CD4-positive, alpha-beta T cell treated with Interleukin-17A for 4 hours (primary cell): ENCODE measurements around the gene GOLGA6L9.
"Not testable (repeated sequence)": the region's sequence is repeated elsewhere in the genome, so short reads cannot be mapped to it uniquely, and the experiment has no call there.

Experiments used
- DNase-seq: peaks from one replicate; pipeline ENCODE4 v3.0.0-alpha.2; 2020; ENCODE audit warnings: mixed read lengths

GOLGA6L9 gene

DNA sequence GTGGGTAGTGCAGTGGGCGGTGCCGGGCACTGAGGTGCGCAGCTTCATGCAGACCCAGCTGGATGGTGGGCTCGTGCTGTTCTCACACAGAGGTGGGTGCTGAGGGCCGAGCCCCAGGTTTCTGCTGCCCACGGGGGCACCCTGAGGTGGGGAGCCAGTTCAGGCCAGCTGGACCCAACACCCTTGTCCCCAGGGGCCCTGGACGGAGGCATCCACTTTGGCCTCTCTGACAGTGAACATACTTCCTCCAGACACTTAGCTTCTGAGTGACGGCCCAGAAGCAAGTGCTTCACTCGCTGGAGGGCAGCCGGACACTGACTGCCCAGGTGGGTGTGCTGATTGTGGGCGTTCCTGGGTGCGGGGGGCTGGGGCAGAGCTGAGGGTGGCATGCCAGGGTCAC is 39.8 kb downstream of the GOLGA6L9 start:
- not testable (repeated sequence) for DNase-seq

DNA sequence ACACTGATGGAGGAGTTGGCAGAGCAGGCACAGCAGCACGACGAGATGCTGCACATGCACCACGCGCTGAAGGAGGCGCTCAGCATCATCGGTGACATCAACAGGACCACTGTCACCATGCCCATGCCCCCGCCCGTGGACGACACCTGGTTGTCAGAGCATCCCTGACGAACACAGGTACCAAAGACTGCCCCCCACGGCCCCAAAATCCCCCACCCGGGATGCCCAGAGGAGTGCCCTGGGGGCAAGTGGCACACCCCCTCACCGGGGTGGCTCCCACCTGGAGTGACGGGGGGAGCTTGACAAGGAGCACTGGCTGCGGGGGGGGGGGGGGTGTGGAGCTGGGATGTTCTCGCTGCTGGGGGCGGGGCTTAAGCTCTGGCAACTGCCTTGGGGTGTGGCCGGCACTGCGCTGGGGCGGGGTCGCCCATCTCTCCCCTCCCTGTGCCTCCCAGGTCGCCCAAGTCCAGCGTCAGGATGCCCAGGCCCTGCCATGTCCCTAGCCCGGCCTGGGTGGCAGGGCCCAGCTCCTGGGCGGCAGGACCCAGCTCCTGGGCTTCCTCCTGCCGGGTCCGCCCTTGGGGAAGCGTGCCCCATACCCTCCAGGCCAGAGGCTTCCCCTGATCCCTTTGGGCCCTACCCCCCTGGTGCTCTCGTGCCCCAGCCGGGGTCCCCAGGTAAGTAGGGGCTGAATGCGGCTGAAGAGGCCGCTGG is 42.8 kb downstream of the GOLGA6L9 start:
- peak; percentile 1 for DNase-seq

DNA sequence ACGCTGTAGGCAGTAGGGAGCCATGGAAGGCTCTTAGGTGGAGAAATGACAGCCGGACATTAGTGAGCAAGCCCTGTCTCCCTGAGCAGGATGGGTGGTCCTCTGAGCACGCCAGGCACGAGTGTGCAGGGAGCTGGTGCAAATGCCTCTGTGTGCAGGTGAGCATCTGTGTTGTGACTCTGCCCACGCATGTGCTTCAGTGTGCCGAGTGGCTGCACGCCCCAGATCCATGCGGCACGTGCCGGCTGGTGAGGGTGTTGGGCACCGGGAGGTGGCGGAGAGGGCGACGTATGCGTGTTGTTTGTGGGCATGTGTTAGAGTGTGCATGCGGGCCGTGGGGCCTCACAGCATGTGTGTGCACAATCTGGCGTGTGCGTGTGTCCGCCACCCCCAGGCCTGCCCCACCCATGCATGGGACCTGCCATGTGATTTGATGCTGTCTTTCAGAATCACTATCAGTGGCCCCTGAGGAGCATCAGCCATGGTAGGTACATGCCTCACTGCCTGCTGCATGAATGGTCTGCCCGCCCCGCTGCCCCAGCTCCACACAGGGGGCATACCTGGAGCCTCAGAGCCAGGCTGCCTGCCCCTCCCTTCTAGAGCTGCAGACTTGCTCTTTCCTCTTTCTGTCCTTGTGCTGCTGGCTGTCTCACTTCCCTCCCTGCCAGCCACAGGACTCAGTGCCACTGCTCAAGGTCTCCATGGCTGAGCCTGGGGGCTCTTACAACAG is 45.1 kb downstream of the GOLGA6L9 start:
- not testable (repeated sequence) for DNase-seq

DNA sequence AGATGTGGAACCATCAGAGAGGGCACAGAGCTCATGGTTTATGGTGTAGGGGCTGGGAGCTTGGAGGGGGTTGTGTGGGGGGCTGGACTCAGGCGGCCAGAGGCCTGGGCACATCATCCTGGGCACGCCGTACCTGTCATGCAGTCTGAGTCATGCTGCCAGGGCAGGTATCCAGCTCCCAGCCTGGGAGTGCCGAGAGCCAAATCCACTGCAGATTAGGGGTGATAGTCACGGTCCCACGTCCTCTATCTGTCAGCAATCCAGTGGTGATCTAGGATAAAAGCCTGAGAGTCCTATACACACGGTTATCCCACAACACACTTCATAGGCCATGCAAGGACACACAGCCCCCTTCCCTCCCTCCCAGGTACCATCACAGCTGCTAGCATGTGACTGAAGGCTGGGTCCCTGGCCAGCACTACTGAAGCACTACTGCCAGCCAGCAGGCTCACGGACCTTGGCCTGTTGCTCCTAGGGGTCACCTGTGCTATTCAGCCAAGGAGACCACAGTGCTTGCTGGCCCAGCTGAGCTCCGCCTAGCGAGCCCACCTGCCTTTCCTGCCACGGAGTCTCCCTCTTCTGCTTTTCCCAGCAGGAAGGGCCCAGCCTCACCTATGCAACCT is 45.8 kb downstream of the GOLGA6L9 start:
- DNase-seq: not testable (repeated sequence)

DNA sequence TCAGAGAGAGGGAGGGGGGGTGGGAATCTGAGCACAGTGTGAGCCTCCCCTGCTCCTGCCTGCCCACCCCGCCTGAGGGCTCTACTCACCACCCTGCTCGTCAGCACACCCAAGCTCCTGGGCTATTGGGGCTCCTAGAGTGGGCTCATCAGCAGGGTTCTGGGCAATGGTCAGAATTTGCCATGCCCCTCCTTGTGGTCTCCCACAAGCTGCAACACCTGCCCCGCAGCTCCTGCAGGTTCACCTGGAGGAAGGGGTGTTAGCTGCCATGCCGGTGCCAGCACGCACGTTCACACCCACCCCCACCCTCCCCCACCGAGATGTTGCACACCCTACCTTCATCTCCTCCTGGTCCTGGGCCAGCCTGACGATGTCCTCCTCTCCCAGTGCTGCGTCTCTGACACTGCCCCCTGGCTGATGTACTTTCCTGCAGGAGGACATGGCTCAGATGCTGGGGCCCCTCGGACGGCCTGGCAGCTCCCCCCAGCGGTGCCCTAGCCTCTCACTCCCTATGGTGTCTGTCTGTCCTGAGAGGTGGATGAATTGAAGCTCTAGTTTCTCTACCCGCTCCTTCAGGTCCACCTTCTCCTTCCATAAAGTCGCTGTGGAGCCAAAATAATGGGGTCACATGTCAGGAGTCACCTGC is 47.2 kb downstream of the GOLGA6L9 start:
- not testable (repeated sequence) for DNase-seq

DNA sequence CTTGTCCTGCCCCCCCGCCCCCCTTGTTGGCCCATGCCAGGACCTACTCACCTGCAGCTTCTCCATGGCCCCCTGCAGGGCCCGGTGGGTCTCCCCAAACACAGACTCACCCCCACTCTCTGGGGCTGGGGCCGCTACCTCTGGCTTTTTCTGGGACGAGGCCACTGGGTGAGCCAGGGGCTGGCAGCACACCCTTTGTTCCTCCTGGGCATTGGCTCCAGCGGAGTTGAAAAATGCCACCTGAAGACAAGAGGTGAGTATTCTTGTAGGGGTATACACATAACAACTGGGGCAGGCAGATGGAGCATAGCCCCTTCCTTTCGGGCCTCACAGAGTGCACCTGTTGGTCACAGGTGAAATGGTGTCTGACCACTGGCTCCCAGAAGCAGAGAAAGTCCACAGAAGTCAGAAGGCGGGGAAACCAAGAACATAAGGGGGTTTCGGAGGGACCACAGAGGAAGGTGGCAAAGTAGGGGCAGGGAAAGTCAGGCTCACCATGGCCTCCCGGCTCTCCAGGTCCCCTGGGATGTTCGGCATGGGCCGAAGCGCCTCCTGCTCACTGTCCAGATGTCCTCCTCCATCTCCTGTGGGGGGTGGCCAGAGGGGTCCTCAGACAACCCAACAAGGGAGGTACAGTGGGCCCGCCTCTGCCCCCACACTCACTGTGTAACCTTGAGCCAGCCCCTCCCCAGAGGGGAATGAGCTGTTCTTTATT is 47.9 kb downstream of the GOLGA6L9 start:
- DNase-seq: not testable (repeated sequence)
